IMR-90 (cell line): Measurements from ENCODE around the gene CPED1.

Source experiments
- BHLHE40 ChIP-seq: fragments of 150-350 bp; IDR thresholded peaks from 2 replicates; pipeline ENCODE4 v1.6.1; 2016; ENCODE audit warnings: mild to moderate bottlenecking, low read depth, low read length
- CEBPB ChIP-seq: IDR thresholded peaks from 2 replicates; pipeline ENCODE4 v1.6.1; 2012; ENCODE audit warnings: low read depth, low read length, improper control_type of control experiment
- CHD1 ChIP-seq: IDR thresholded peaks from 2 replicates; pipeline ENCODE4 v1.6.1; 2012; ENCODE audit warnings: low read depth, low read length, improper control_type of control experiment
- FOS ChIP-seq: fragments of 150-350 bp; IDR thresholded peaks from 2 replicates; pipeline ENCODE4 v1.6.1; 2016; ENCODE audit warnings: low read depth, low read length
- MAFK ChIP-seq: IDR thresholded peaks from 2 replicates; pipeline ENCODE4 v1.6.1; 2012; ENCODE audit warnings: low read depth, low read length, improper control_type of control experiment
- MAZ ChIP-seq: IDR thresholded peaks from 2 replicates; pipeline ENCODE4 v1.6.1; 2012; ENCODE audit warnings: low read depth, mild to moderate bottlenecking, low read length, improper control_type of control experiment, moderate library complexity, borderline replicate concordance
- MXI1 ChIP-seq: IDR thresholded peaks from 2 replicates; pipeline ENCODE4 v1.6.1; 2012; ENCODE audit warnings: low read depth, mild to moderate bottlenecking, low read length, moderate library complexity, borderline replicate concordance
- NFE2L2 ChIP-seq: fragments of 150-350 bp; IDR thresholded peaks from 2 replicates; pipeline ENCODE4 v1.6.1; 2016; ENCODE audit warnings: low read depth, mild to moderate bottlenecking, low read length
- POLR2A ChIP-seq: IDR thresholded peaks from 2 replicates; pipeline ENCODE4 v1.6.1; 2012; ENCODE audit warnings: mild to moderate bottlenecking, low read depth, low read length
- RAD21 ChIP-seq: IDR thresholded peaks from 2 replicates; pipeline ENCODE4 v1.6.1; 2012; ENCODE audit warnings: low read length, improper control_type of control experiment
- RFX5 ChIP-seq: IDR thresholded peaks from 2 replicates; pipeline ENCODE4 v1.8.0; 2012; ENCODE audit warnings: low read depth, mild to moderate bottlenecking, low read length, moderate library complexity
- TF ChIP-seq, protein P1 (sequence below): fragments of 150-350 bp; IDR thresholded peaks from 2 replicates; pipeline ENCODE4 v1.6.1; 2017; ENCODE audit warnings: mild to moderate bottlenecking, antibody characterized with exemption, low read length, low read depth
- TF ChIP-seq, protein P2 (sequence below): conservative IDR thresholded peaks from 2 replicates; pipeline ENCODE4 v1.5.1; 2012; ENCODE audit warnings: mild to moderate bottlenecking, low read depth, low read length, improper control_type of control experiment
- TF ChIP-seq, protein P3 (sequence below): fragments of 150-350 bp; IDR thresholded peaks from 2 replicates; pipeline ENCODE4 v1.6.1; 2016; ENCODE audit warnings: low read depth, mild to moderate bottlenecking, low read length, moderate library complexity, borderline replicate concordance

DNA sequence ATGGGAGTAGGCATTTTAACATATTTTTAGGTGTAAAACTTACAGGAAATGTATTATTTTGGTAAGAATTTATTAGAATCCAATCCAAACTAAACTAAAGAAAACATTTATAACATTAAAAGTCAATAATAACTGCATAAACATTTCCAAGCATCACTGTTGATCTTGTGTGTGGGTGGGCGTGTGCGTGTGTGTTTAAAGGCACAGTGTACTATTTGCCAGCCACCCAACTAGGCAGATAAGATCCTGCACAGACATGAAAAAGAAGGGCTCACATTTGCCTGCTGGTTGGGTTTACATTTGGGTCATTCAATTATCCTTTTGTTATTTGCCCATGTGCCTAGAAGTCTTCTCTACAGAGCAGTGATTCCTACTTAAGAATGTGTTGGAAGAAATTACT is 309.3 kb downstream of the CPED1 start:
- no peak for TF ChIP-seq POLR2A
- TF ChIP-seq MAFK, result no peak
- TF ChIP-seq FOS, result no peak
- TF ChIP-seq, protein P1, sequence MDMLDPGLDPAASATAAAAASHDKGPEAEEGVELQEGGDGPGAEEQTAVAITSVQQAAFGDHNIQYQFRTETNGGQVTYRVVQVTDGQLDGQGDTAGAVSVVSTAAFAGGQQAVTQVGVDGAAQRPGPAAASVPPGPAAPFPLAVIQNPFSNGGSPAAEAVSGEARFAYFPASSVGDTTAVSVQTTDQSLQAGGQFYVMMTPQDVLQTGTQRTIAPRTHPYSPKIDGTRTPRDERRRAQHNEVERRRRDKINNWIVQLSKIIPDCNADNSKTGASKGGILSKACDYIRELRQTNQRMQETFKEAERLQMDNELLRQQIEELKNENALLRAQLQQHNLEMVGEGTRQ, result no peak
- TF ChIP-seq, protein P2, sequence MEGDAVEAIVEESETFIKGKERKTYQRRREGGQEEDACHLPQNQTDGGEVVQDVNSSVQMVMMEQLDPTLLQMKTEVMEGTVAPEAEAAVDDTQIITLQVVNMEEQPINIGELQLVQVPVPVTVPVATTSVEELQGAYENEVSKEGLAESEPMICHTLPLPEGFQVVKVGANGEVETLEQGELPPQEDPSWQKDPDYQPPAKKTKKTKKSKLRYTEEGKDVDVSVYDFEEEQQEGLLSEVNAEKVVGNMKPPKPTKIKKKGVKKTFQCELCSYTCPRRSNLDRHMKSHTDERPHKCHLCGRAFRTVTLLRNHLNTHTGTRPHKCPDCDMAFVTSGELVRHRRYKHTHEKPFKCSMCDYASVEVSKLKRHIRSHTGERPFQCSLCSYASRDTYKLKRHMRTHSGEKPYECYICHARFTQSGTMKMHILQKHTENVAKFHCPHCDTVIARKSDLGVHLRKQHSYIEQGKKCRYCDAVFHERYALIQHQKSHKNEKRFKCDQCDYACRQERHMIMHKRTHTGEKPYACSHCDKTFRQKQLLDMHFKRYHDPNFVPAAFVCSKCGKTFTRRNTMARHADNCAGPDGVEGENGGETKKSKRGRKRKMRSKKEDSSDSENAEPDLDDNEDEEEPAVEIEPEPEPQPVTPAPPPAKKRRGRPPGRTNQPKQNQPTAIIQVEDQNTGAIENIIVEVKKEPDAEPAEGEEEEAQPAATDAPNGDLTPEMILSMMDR, result no peak
- TF ChIP-seq NFE2L2, result no peak
- TF ChIP-seq BHLHE40, result no peak
- no peak for TF ChIP-seq MAZ
- no peak for TF ChIP-seq RAD21
- no peak for TF ChIP-seq MXI1
- no peak for TF ChIP-seq CEBPB
- no peak for TF ChIP-seq RFX5
- TF ChIP-seq, protein P3, sequence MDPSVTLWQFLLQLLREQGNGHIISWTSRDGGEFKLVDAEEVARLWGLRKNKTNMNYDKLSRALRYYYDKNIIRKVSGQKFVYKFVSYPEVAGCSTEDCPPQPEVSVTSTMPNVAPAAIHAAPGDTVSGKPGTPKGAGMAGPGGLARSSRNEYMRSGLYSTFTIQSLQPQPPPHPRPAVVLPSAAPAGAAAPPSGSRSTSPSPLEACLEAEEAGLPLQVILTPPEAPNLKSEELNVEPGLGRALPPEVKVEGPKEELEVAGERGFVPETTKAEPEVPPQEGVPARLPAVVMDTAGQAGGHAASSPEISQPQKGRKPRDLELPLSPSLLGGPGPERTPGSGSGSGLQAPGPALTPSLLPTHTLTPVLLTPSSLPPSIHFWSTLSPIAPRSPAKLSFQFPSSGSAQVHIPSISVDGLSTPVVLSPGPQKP, result no peak
- TF ChIP-seq CHD1, result no peak
